ENCODE data around the gene FANCC.

DNA sequence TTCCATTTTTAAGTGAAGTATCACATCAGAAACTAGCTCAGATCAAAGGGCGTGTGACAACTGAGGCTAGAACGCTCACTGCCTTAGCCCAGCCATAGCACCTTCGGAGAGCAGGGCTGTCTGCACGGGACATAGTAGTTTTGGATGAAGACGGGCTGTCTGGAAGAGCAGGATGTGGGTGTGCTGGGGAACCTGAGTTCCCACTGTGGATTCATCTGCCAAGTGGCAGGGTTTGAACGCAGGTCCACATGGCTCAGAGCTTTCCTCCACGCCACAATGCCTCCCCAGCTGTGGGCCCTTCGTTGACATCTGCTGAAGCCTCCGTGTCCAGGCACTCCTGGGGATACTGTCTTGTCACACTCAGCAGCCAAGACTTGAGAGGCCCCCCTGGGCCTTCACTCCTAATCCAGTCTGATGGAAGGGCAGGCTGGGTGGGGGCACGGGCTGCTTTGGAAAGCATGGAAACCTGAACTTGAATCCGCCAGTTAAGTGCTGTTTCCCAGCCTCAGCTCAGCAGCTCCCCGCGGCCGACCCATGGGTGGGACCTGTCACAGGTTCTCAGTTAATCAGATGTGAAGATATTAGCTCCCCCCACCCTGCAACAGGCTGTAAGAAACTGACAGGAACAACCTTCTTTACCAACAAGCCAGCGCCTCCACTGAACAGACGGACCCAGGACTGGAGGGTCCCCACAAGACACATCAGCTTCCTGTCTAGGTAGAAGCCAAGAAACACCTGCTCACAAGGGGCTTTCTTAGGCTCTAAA is 228.1 kb downstream of the FANCC start:
- no peak for TF ChIP-seq POLR2A (IDR thresholded peaks at IDR 0.05)
- no peak for TF ChIP-seq CTCF (IDR thresholded peaks at IDR 0.05)

Data from body of pancreas (tissue), 4 donors.